K562 (cell line): ENCODE data around the gene LRRC61. TPM values are rescaled to one million over a fixed set of nuclear protein-coding genes. Genes with fewer than 3 reads are reported as not detected.

ENCODE experiments used
- ATAC-seq: fragments of 200-7000 bp; cut with Tn5 transposase; 3 replicates; pipeline ENCODE4 v1.9.1; 2020; ENCODE audit warnings: moderate library complexity
- BruUV-seq: library from RNA; stranded (reverse); fragments of 400-500 nt; replicated peaks from 2 replicates; lab custom pipeline; 2021; lab: Mats Ljungman, UMichigan
- CTCF ChIA-PET: fragments of 300-600 bp; formaldehyde crosslinking; extraction: SDS; loops from one replicate; lab custom pipeline; 2021; ENCODE audit warnings: low intra/inter-chr PET ratio; lab: Yijun Ruan, JAX
- POLR2A ChIA-PET: fragments of 300-600, 350-650 bp; sonication (Branson Sonifier 250); formaldehyde crosslinking; extraction: SDS; loops from one replicate; lab custom pipeline; 2021; ENCODE audit warnings: antibody characterized with exemption, inconsistent platforms; lab: Yijun Ruan, JAX
- DNase-seq, 4 experiments: peaks; one replicate each; pipeline versions ENCODE4 v3.0.0 to v3.0.0-alpha.2; 2011 to 2018; ENCODE audit warnings: low spot score in 3 of 4, mixed read lengths in 3 of 4; ENCODE audit errors: extremely low read depth in 1 of 4
- FAIRE-seq: peaks from 2 replicates; lab custom pipeline; 2011; peaks lifted over from hg19 to GRCh38; lab: Jason Lieb, UNC
- H2AFZ ChIP-seq: 2 replicates; pipeline ENCODE4 v1.6.0; 2011; ENCODE audit warnings: low read depth, low read length, control low read depth, inconsistent platforms
- H3K27ac ChIP-seq: fragments of 200-600 bp; 3 replicates; pipeline ENCODE4 v1.8.0; 2011; ENCODE audit warnings: low read depth, mild to moderate bottlenecking, control low read depth, inconsistent platforms, low read length, moderate library complexity, mixed read lengths; ENCODE audit errors: extremely low read depth
- H3K27me3 ChIP-seq, 2 experiments: fragments of 300-600 bp in 1 of 2; 2 replicates in 1 of 2; 3 replicates in 1 of 2; pipeline versions ENCODE4 v1.6.0 to v1.8.0; 2011; ENCODE audit warnings: inconsistent platforms in 2 of 2, low read length in 2 of 2, mild to moderate bottlenecking in 1 of 2, mixed read lengths in 1 of 2, moderate library complexity in 1 of 2; ENCODE audit not compliant: control insufficient read depth in 2 of 2, insufficient read depth in 2 of 2
- H3K36me3 ChIP-seq: fragments of 300-600 bp; 3 replicates; pipeline ENCODE4 v1.8.0; 2011; ENCODE audit warnings: mild to moderate bottlenecking, low read length, inconsistent platforms; ENCODE audit not compliant: control insufficient read depth, insufficient read depth
- H3K4me1 ChIP-seq, 2 experiments: fragments of 200-600 bp in 1 of 2; replicated peaks in 1 of 2; 2 replicates in 1 of 2; 3 replicates in 1 of 2; pipeline versions ENCODE4 v1.5.1 to v1.8.0; 2011; ENCODE audit warnings: inconsistent platforms in 2 of 2, low read length in 2 of 2, mild to moderate bottlenecking in 1 of 2, mixed read lengths in 1 of 2, moderate library complexity in 1 of 2; ENCODE audit not compliant: control insufficient read depth in 2 of 2, insufficient read depth in 2 of 2
- H3K4me2 ChIP-seq: 2 replicates; pipeline ENCODE4 v1.6.1; 2011; ENCODE audit warnings: low read length, control low read depth, inconsistent platforms, mixed read lengths; ENCODE audit not compliant: insufficient read depth
- H3K4me3 ChIP-seq: fragments of 200-600 bp; sonication (generic), shearing (Covaris generic); 2 replicates; pipeline ENCODE4 v1.5.1; 2016; ENCODE audit warnings: control low read depth, inconsistent platforms
- H3K79me2 ChIP-seq: fragments of 200-600 bp; 3 replicates; pipeline ENCODE4 v1.8.0; 2011; ENCODE audit warnings: low read length, inconsistent platforms; ENCODE audit not compliant: control insufficient read depth, insufficient read depth
- H3K9ac ChIP-seq, 2 experiments: 2 replicates each; pipeline versions ENCODE4 v1.6.0 to v1.6.1; 2011; ENCODE audit warnings: low read depth in 2 of 2, low read length in 2 of 2, control low read depth in 1 of 2, inconsistent platforms in 1 of 2, mild to moderate bottlenecking in 1 of 2, mixed read lengths in 1 of 2; ENCODE audit not compliant: insufficient read depth in 1 of 2
- H3K9me1 ChIP-seq: one replicate; pipeline ENCODE4 v1.6.0; 2011; ENCODE audit warnings: inconsistent platforms, mild to moderate bottlenecking, low read length, moderate library complexity; ENCODE audit not compliant: control insufficient read depth, insufficient read depth
- H3K9me3 ChIP-seq: replicated peaks from 2 replicates; pipeline ENCODE4 v1.5.1; 2011; ENCODE audit warnings: low read depth, low read length, inconsistent platforms; ENCODE audit not compliant: control insufficient read depth, insufficient read depth
- H4K20me1 ChIP-seq: replicated peaks from 2 replicates; pipeline ENCODE4 v1.6.1; 2011; ENCODE audit warnings: low read length, inconsistent platforms, mixed read lengths; ENCODE audit not compliant: control insufficient read depth, insufficient read depth
- DMBX1 ChIP-seq: fragments of 250-450 bp; sonication (Bioruptor Pico); IDR thresholded peaks from 2 replicates; pipeline ENCODE4 v1.8.0; 2022; ENCODE audit warnings: inconsistent platforms, mild to moderate bottlenecking, moderate library complexity, borderline replicate concordance
- FOXA3 ChIP-seq, 2 experiments: fragments of 450-650 bp in 1 of 2; sonication (generic) in 1 of 2; formaldehyde crosslinking; IDR thresholded peaks in 1 of 2; conservative IDR thresholded peaks in 1 of 2; 2 replicates each; pipeline versions ENCODE4 v1.4.0 to v1.8.0; 2020 to 2022; ENCODE audit warnings: mild to moderate bottlenecking in 2 of 2, missing genetic modification reagents in 1 of 2
- NELFE ChIP-seq: IDR thresholded peaks from 2 replicates; pipeline ENCODE4 v1.6.1; 2011; ENCODE audit warnings: mild to moderate bottlenecking; ENCODE audit not compliant: insufficient read depth, insufficient read length
- PTRF ChIP-seq: fragments of 450-650 bp; IDR thresholded peaks from 2 replicates; pipeline ENCODE4 v1.6.1; 2016; ENCODE audit warnings: mild to moderate bottlenecking, missing genetic modification characterization, missing compliant biosample characterization
- SMC3 ChIP-seq: conservative IDR thresholded peaks from 2 replicates; pipeline ENCODE4 v1.6.1; 2011; ENCODE audit warnings: low read depth, low read length, improper control_type of control experiment; ENCODE audit not compliant: insufficient read depth
- TEAD2 ChIP-seq: fragments of 450-650 bp; IDR thresholded peaks from 2 replicates; pipeline ENCODE4 v1.6.1; 2016; ENCODE audit warnings: missing genetic modification characterization, control low read depth, missing compliant biosample characterization
- ZBTB2 ChIP-seq: fragments of 450-650 bp; IDR thresholded peaks from 2 replicates; pipeline ENCODE4 v1.6.1; 2016; ENCODE audit warnings: antibody characterized with exemption
- ZBTB40 ChIP-seq, 2 experiments: fragments of 450-650 bp in 1 of 2; sonication (generic) in 1 of 2; formaldehyde crosslinking in 1 of 2; IDR thresholded peaks; 2 replicates each; pipeline versions ENCODE4 v1.7.1 to v1.9.0; 2016 to 2022; ENCODE audit warnings: inconsistent platforms in 1 of 2, mild to moderate bottlenecking in 1 of 2, missing genetic modification reagents in 1 of 2
- ZNF740 ChIP-seq, 3 experiments: fragments of 200-800 bp in 1 of 3; sonication (Bioruptor generic) in 1 of 3; sonication (generic) in 1 of 3; formaldehyde crosslinking in 1 of 3; IDR thresholded peaks; 2 replicates each; pipeline versions ENCODE4 v1.6.1 to v1.8.0; 2016 to 2022; ENCODE audit warnings: mild to moderate bottlenecking in 2 of 3, missing compliant biosample characterization in 2 of 3, missing genetic modification characterization in 2 of 3, missing genetic modification reagents in 1 of 3
- WGBS: fragments of 100-300 bp; shearing (Covaris generic); methylation state at CpG from one replicate; pipeline ENCODE4 v1.1.6; 2016; ENCODE audit warnings: low coverage, mixed read lengths; ENCODE audit not compliant: insufficient coverage; ENCODE audit errors: missing lambda C conversion rate; 5-methylcytosine and 5-hydroxymethylcytosine counted together
- in situ Hi-C: fragments of 300-500 bp; cut with MboI; formaldehyde crosslinking; loops from 4 replicates; pipeline ENCODE4 v1.15.0; 2018; ENCODE audit warnings: inconsistent platforms, mixed read lengths
- intact Hi-C: fragments of 100-400 bp; cut with micrococcal nuclease; formaldehyde crosslinking; loops from 2 replicates; pipeline ENCODE4 v1.14.2; 2022
- polyA plus RNA-seq, 8 experiments: library from polyadenylated mRNA; depleted of rRNA in 4 of 8; stranded (reverse) in 5 of 8; unstranded in 3 of 8; fragments of >200 nt; fragmentation: Nextera tagmentation in 2 of 8; fragmentation: Illumina TruSeq in 1 of 8; extraction: Ambion mirVana in 2 of 8; extraction: Trizol in 1 of 8; gene quantifications; 2 replicates each; pipeline versions ENCODE4 v1.2.1 to v1.2.3, GENCODE V29; 2011 to 2014; ENCODE audit warnings: inconsistent platforms in 1 of 8, missing spikeins in 1 of 8
- total RNA-seq, 7 experiments: library from RNA; depleted of rRNA in 6 of 7; stranded (reverse); fragments of >200 nt in 6 of 7; fragmentation: Illumina TruSeq in 2 of 7; extraction: Trizol in 2 of 7; gene quantifications; 2 replicates each; pipeline versions ENCODE4 v1.2.1 to v1.2.3, GENCODE V29; 2011 to 2021; ENCODE audit warnings: low replicate concordance in 1 of 7

The LRRC61 gene
- total and polyA plus RNA-seq, 9 of the 15 experiments (the other 6 are each of a cell fraction or from before 2014, with no cell fraction given) = 1.3 to 55.2 (median 35.2) TPM

- Histone ChIP-seq H3K79me2 (no peaks in the 10 kb centered on the region), H3K4me3 (no peak overlapping the region), H4K20me1 (no peaks in the 10 kb centered on the region), H3K9me3 (no peaks in the 10 kb centered on the region), H3K4me1 (peaks cover 30 to 37% of the 10 kb centered on the region in 2 experiments; a peak in 4 of 5 replicates), H3K27ac (0 out of 3 replicates have a peak overlapping the region, but pooled peaks have one; percentile 7), H3K4me2 (no peak overlapping the region; the same call in 1 of the 2 replicates), H3K9ac (no peak overlapping the region), H3K9me1 (peaks cover 5% of the 10 kb centered on the region), H3K36me3 (no peaks in the 10 kb centered on the region), H2AFZ (peak overlapping the region; percentile 48), H3K27me3 (no peaks in the 10 kb centered on the region; a peak in 1 of 5 replicates)
- peak in 1 of 4 experiments; percentile 15 for DNase-seq
- intact Hi-C loops (loop anchor here (2.0 to 10.0 kb wide), 3 partner anchors 22 to 398 kb away; partner anchors contain the start of gene ZNF775), in situ Hi-C loops (no loop called here)
- CTCF ChIA-PET = interaction anchor here (0.9 to 1.6 kb wide), 2 partner anchors 63 to 65 kb away, joined by 3 to 16 read pairs; no protein-coding TSS in a partner anchor
- BruUV-seq = no TSS peak
- POLR2A ChIA-PET = no interaction called here
- 63% methylated on average over 9 of the region's 9 CpGs for WGBS
- ATAC-seq = no peak
- FAIRE-seq = no peak
- no peak for TF ChIP-seq ZBTB2
- no peak for TF ChIP-seq DMBX1 (CRISPR knock-in tag)
- TF ChIP-seq ZBTB40 (IDR thresholded peaks at IDR 0.05) = no peak
- no peak for TF ChIP-seq ZBTB40 (CRISPR knock-in tag; IDR thresholded peaks at IDR 0.05)
- no peak for TF ChIP-seq SMC3
- no peak for TF ChIP-seq FOXA3 (CRISPR knock-in tag; conservative IDR thresholded peaks at IDR 0.05 in 1 of 2, IDR thresholded peaks at IDR 0.05 in 1 of 2)
- no peak for TF ChIP-seq TEAD2 (tag)
- no peak for TF ChIP-seq PTRF (tag)
- no peak for TF ChIP-seq NELFE
- TF ChIP-seq ZNF740 (CRISPR knock-in tag; IDR thresholded peaks at IDR 0.05) = peak; percentile 91
- no peak; a peak in 1 of 4 replicates for TF ChIP-seq ZNF740 (tag; IDR thresholded peaks at IDR 0.05)
These were observed 34.1 kb downstream of the LRRC61 start for GRCh38 chr7:150357270-150357669.
